ENCODE measurements around the gene TMEM74B.

Gene TMEM74B

GRCh38 chr20:1204576-1204975 is 19.8 kb upstream of the TMEM74B start:
- no peak for DNase-seq

- DNase-seq = no peak
These were observed 19.3 kb upstream of the TMEM74B start for GRCh38 chr20:1204113-1204512.

GRCh38 chr20:1203630-1204029 is 18.8 kb upstream of the TMEM74B start:
- DNase-seq = no peak

- no peak for DNase-seq
These were observed 18.2 kb upstream of the TMEM74B start, which contains the start of gene C20orf202 for GRCh38 chr20:1202762-1203504. Gene C20orf202, plus strand, starts transcription at chr20:1203454. Its CDS starts 132 bp downstream, at chr20:1203586.

- no peak for DNase-seq
These were observed 15.2 kb upstream of the TMEM74B start for GRCh38 chr20:1199964-1200363.

- no peak for DNase-seq
These were observed 14.6 kb upstream of the TMEM74B start for GRCh38 chr20:1199212-1199873.

- no peak for DNase-seq
These were observed 14.0 kb upstream of the TMEM74B start for GRCh38 chr20:1198751-1199150.

- no peak for DNase-seq
These were observed 13.0 kb upstream of the TMEM74B start for GRCh38 chr20:1197801-1198200.

- DNase-seq = no peak
These were observed 11.9 kb upstream of the TMEM74B start for GRCh38 chr20:1196634-1197033.

GRCh38 chr20:1195226-1195625 is 10.4 kb upstream of the TMEM74B start:
- no peak for DNase-seq

GRCh38 chr20:1191299-1191698 is 6.5 kb upstream of the TMEM74B start:
- no peak for DNase-seq

- no peak for DNase-seq
These were observed 6.1 kb upstream of the TMEM74B start for GRCh38 chr20:1190847-1191246.

GRCh38 chr20:1189827-1190226 is 5.0 kb upstream of the TMEM74B start:
- no peak for DNase-seq

GRCh38 chr20:1188347-1188746 is 3.6 kb upstream of the TMEM74B start:
- no peak for DNase-seq

- DNase-seq = no peak
These were observed 2.9 kb upstream of the TMEM74B start for GRCh38 chr20:1187605-1188171.

GRCh38 chr20:1186367-1186991 is 1.7 kb upstream of the TMEM74B start:
- DNase-seq = no peak

GRCh38 chr20:1185790-1186334 is 1.1 kb upstream of the TMEM74B start:
- no peak for DNase-seq

- DNase-seq = peak; percentile 32
These were observed 548 bp upstream of the TMEM74B start for GRCh38 chr20:1185316-1185741.

GRCh38 chr20:1184260-1184637 is 532 bp downstream of the TMEM74B start:
- DNase-seq = no peak

- no peak for DNase-seq
These were observed 1.6 kb downstream of the TMEM74B start for GRCh38 chr20:1183153-1183552.

GRCh38 chr20:1182106-1182505 is 2.7 kb downstream of the TMEM74B start:
- DNase-seq = no peak

GRCh38 chr20:1180949-1181348 is 3.8 kb downstream of the TMEM74B start:
- no peak for DNase-seq

- no peak for DNase-seq
These were observed 6.2 kb downstream of the TMEM74B start for GRCh38 chr20:1178623-1179022.

All from COR-L47 (cell line).